ENCODE measurements around the gene TNFSF13B.

DNA sequence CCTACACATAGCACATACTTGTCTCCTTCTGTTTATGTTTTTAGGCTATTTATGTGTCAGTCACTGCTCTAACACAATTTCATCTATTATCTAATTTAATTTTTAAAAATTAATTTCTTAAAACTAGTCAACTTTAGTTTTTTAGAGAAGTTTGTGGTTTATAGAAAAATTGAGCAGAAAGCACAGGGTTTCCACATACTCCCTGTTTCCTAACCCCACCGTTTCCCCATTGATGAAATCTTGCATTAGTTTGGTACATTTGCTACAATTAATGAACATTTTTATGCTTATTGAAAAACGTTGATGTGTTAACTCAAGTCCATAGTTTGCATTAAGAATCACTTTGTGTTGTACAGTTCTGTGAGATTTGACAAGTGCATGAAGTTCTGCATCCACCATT, 53.5 kb downstream of the TNFSF13B start:
- TF ChIP-seq, protein P1, sequence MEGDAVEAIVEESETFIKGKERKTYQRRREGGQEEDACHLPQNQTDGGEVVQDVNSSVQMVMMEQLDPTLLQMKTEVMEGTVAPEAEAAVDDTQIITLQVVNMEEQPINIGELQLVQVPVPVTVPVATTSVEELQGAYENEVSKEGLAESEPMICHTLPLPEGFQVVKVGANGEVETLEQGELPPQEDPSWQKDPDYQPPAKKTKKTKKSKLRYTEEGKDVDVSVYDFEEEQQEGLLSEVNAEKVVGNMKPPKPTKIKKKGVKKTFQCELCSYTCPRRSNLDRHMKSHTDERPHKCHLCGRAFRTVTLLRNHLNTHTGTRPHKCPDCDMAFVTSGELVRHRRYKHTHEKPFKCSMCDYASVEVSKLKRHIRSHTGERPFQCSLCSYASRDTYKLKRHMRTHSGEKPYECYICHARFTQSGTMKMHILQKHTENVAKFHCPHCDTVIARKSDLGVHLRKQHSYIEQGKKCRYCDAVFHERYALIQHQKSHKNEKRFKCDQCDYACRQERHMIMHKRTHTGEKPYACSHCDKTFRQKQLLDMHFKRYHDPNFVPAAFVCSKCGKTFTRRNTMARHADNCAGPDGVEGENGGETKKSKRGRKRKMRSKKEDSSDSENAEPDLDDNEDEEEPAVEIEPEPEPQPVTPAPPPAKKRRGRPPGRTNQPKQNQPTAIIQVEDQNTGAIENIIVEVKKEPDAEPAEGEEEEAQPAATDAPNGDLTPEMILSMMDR (IDR thresholded peaks at IDR 0.05): no peak
- TF ChIP-seq POLR2A (IDR thresholded peaks at IDR 0.05): no peak
